OCI-LY3 (cell line): ENCODE measurements around the gene KLHL3.

Experiments
- H2AFZ ChIP-seq: fragments of 200-600, 300-600 bp; shearing (Covaris generic); 2 replicates; pipeline ENCODE4 v1.6.0; 2014; ENCODE audit warnings: antibody characterized with exemption, low read depth, low read length
- H3K27ac ChIP-seq: fragments of 200-600, 300-600 bp; sonication (generic); 2 replicates; pipeline ENCODE4 v1.5.1; 2014; ENCODE audit warnings: mild to moderate bottlenecking, low read length, moderate library complexity, mixed read lengths
- H3K27me3 ChIP-seq: fragments of 200-600, 300-600 bp; sonication (generic); 2 replicates; pipeline ENCODE4 v1.6.1; 2014; ENCODE audit warnings: low read depth, low read length, mixed read lengths
- H3K36me3 ChIP-seq: fragments of 200-600, 300-600 bp; sonication (generic); replicated peaks from 2 replicates; pipeline ENCODE3; 2014; ENCODE audit warnings: low read depth, low read length, mixed read lengths
- H3K4me1 ChIP-seq: fragments of 300-600, 200-600 bp; sonication (generic); 2 replicates; pipeline ENCODE4 v1.6.1; 2014; ENCODE audit warnings: low read length, mixed read lengths
- H3K4me2 ChIP-seq: fragments of 200-600, 300-600 bp; sonication (generic); 2 replicates; pipeline ENCODE4 v1.6.1; 2014; ENCODE audit warnings: low read length, mixed read lengths
- H3K4me3 ChIP-seq: fragments of 300-600, 200-600 bp; sonication (generic); 2 replicates; pipeline ENCODE4 v1.5.1; 2014; ENCODE audit warnings: antibody characterized with exemption, mild to moderate bottlenecking, low read length, moderate library complexity
- H3K79me2 ChIP-seq: fragments of 300-600, 200-600 bp; shearing (Covaris generic); 2 replicates; pipeline ENCODE4 v1.6.1; 2014; ENCODE audit warnings: mild to moderate bottlenecking, low read length, mixed read lengths
- H3K9ac ChIP-seq: fragments of 300-600, 200-600 bp; shearing (Covaris generic); 2 replicates; pipeline ENCODE4 v1.6.0; 2014; ENCODE audit warnings: mild to moderate bottlenecking, low read length, moderate library complexity
- H3K9me3 ChIP-seq: fragments of 200-600, 300-600 bp; shearing (Covaris generic); 2 replicates; pipeline ENCODE4 v1.6.1; 2014; ENCODE audit warnings: low read length, mixed read lengths; ENCODE audit not compliant: insufficient read depth
- H4K20me1 ChIP-seq: fragments of 200-600, 300-600 bp; sonication (generic); 2 replicates; pipeline ENCODE4 v1.6.1; 2016; ENCODE audit warnings: low read length, mixed read lengths; ENCODE audit not compliant: insufficient read depth
- CTCF ChIP-seq: fragments of 200-600, 300-600 bp; sonication (generic); IDR thresholded peaks from 2 replicates; pipeline ENCODE4 v1.5.1; 2014; ENCODE audit warnings: antibody characterized with exemption, low read length, low read depth
- EZH2phosphoT487 ChIP-seq: fragments of 200-600 bp; shearing (Covaris generic); IDR thresholded peaks from 2 replicates; pipeline ENCODE4 v1.6.1; 2018; ENCODE audit warnings: antibody characterized with exemption, mixed run types, low read depth

Gene KLHL3

GRCh38 chr5:137689306-137689705 lies 46.6 kb downstream of the KLHL3 start:
- no peak overlapping the region for H2AFZ ChIP-seq
- no peak for TF ChIP-seq CTCF
- H3K4me3 ChIP-seq, result no peak overlapping the region
- no peaks in the 10 kb centered on the region for H3K4me1 ChIP-seq
- H4K20me1 ChIP-seq, result no peaks in the 10 kb centered on the region
- H3K9me3 ChIP-seq, result no peaks in the 10 kb centered on the region
- no peak overlapping the region for H3K9ac ChIP-seq
- no peaks in the 10 kb centered on the region for H3K27me3 ChIP-seq
- no peaks in the 10 kb centered on the region for H3K36me3 ChIP-seq
- H3K79me2 ChIP-seq, result no peaks in the 10 kb centered on the region
- no peak overlapping the region for H3K4me2 ChIP-seq
- H3K27ac ChIP-seq, result no peak overlapping the region

- H3K27ac ChIP-seq, result no peak overlapping the region
- no peaks in the 10 kb centered on the region for H3K36me3 ChIP-seq
- TF ChIP-seq EZH2phosphoT487 (no peak), CTCF (no peak)
- no peak overlapping the region for H3K4me2 ChIP-seq
- no peak overlapping the region for H3K4me3 ChIP-seq
- no peaks in the 10 kb centered on the region for H3K9me3 ChIP-seq
- no peak overlapping the region for H2AFZ ChIP-seq
- H3K79me2 ChIP-seq, result no peaks in the 10 kb centered on the region
- H3K9ac ChIP-seq, result no peak overlapping the region
- no peaks in the 10 kb centered on the region for H3K27me3 ChIP-seq
- no peaks in the 10 kb centered on the region for H4K20me1 ChIP-seq
- no peaks in the 10 kb centered on the region for H3K4me1 ChIP-seq
Observed at GRCh38 chr5:137688210-137688840, 47.6 kb downstream of the KLHL3 start.

- Histone ChIP-seq H3K9ac (no peak overlapping the region), H3K4me1 (no peaks in the 10 kb centered on the region), H3K4me2 (no peak overlapping the region), H3K9me3 (no peaks in the 10 kb centered on the region), H3K36me3 (no peaks in the 10 kb centered on the region), H3K27ac (no peak overlapping the region), H3K27me3 (no peaks in the 10 kb centered on the region), H2AFZ (no peak overlapping the region), H3K4me3 (no peak overlapping the region), H4K20me1 (no peaks in the 10 kb centered on the region), H3K79me2 (no peaks in the 10 kb centered on the region)
- no peak for TF ChIP-seq EZH2phosphoT487
- TF ChIP-seq CTCF, result no peak
Observed at GRCh38 chr5:137684761-137685160, 51.1 kb downstream of the KLHL3 start.

- no peak overlapping the region for H3K27ac ChIP-seq
- H3K4me1 ChIP-seq, result no peaks in the 10 kb centered on the region
- no peaks in the 10 kb centered on the region for H3K9me3 ChIP-seq
- H3K36me3 ChIP-seq, result no peaks in the 10 kb centered on the region
- no peak overlapping the region for H3K4me2 ChIP-seq
- H2AFZ ChIP-seq, result no peak overlapping the region
- H3K4me3 ChIP-seq, result no peak overlapping the region
- H3K9ac ChIP-seq, result no peak overlapping the region
- no peaks in the 10 kb centered on the region for H3K27me3 ChIP-seq
- no peak for TF ChIP-seq CTCF
- TF ChIP-seq EZH2phosphoT487, result no peak
- no peaks in the 10 kb centered on the region for H3K79me2 ChIP-seq
- H4K20me1 ChIP-seq, result no peaks in the 10 kb centered on the region
Observed at GRCh38 chr5:137681191-137681590, 54.7 kb downstream of the KLHL3 start.
